DOHH2 (cell line): ENCODE results near the gene TBPL1.

Experiments used
- EZH2phosphoT487 ChIP-seq: fragments of 200-600 bp; sonication (generic); IDR thresholded peaks from 2 replicates; pipeline ENCODE4 v1.6.1; 2017; ENCODE audit warnings: borderline replicate concordance, mild to moderate bottlenecking, antibody characterized with exemption, low read length, moderate library complexity, mixed read lengths
- TF ChIP-seq, protein P1 (sequence below): fragments of 200-600 bp; sonication (generic); IDR thresholded peaks from one replicate; pipeline ENCODE4 v1.5.1; 2014; ENCODE audit warnings: antibody characterized with exemption, mild to moderate bottlenecking, low read depth, low read length; ENCODE audit not compliant: poor library complexity, severe bottlenecking

DNA sequence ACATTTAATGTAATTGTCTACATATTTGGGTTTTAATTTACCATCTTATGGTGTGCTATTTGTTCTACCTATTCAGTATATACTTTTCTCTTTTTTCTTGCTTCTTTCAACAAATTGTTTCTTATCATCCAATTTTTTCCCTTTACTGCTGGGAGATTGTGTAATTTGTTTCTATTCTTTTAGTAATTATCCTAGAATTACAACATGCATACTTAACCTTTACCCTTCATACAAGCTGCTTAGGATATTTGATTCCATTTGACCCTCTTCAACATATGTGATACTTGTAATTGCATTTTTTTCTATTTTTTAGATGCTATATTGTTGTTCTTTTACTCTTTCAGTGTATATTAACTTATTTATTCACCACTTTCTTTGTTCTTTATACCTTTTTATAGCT, 15.1 kb upstream of the TBPL1 start:
- TF ChIP-seq, protein P1, sequence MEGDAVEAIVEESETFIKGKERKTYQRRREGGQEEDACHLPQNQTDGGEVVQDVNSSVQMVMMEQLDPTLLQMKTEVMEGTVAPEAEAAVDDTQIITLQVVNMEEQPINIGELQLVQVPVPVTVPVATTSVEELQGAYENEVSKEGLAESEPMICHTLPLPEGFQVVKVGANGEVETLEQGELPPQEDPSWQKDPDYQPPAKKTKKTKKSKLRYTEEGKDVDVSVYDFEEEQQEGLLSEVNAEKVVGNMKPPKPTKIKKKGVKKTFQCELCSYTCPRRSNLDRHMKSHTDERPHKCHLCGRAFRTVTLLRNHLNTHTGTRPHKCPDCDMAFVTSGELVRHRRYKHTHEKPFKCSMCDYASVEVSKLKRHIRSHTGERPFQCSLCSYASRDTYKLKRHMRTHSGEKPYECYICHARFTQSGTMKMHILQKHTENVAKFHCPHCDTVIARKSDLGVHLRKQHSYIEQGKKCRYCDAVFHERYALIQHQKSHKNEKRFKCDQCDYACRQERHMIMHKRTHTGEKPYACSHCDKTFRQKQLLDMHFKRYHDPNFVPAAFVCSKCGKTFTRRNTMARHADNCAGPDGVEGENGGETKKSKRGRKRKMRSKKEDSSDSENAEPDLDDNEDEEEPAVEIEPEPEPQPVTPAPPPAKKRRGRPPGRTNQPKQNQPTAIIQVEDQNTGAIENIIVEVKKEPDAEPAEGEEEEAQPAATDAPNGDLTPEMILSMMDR, result no peak
- TF ChIP-seq EZH2phosphoT487, result no peak
